K562 (cell line): Measurements from ENCODE around the gene ORC3. TPM values are rescaled to one million over a fixed set of nuclear protein-coding genes. Genes with fewer than 3 reads are reported as not detected.

ENCODE experiments used
- BRF1 ChIP-seq: IDR thresholded peaks from 3 replicates; pipeline ENCODE4 v1.6.1; 2011; ENCODE audit warnings: borderline replicate concordance, mild to moderate bottlenecking; ENCODE audit not compliant: insufficient read length; ENCODE audit errors: extremely low read depth
- CEBPG ChIP-seq, 3 experiments: fragments of 200-800 bp in 1 of 3; sonication (Bioruptor generic) in 1 of 3; sonication (generic) in 1 of 3; formaldehyde crosslinking in 1 of 3; IDR thresholded peaks in 2 of 3; conservative IDR thresholded peaks in 1 of 3; 2 replicates each; pipeline versions ENCODE4 v1.6.1 to v1.8.0; 2016 to 2022; ENCODE audit warnings: missing compliant biosample characterization in 2 of 3, missing genetic modification characterization in 2 of 3, mild to moderate bottlenecking in 1 of 3, missing genetic modification reagents in 1 of 3
- ETV5 ChIP-seq: sonication (generic); formaldehyde crosslinking; IDR thresholded peaks from 2 replicates; pipeline ENCODE4 v1.4.0; 2020; ENCODE audit warnings: low read depth, mild to moderate bottlenecking, missing genetic modification reagents
- FOXJ3 ChIP-seq: sonication (generic); formaldehyde crosslinking; IDR thresholded peaks from 2 replicates; pipeline ENCODE4 v1.4.0; 2020; ENCODE audit warnings: mild to moderate bottlenecking, missing genetic modification reagents
- JUND ChIP-seq, 2 experiments: IDR thresholded peaks; 2 replicates in 1 of 2; 3 replicates in 1 of 2; pipeline ENCODE4 v1.6.1; 2011; ENCODE audit warnings: borderline replicate concordance in 2 of 2, low read depth in 2 of 2, low read length in 2 of 2, improper control_type of control experiment in 1 of 2, missing biosample characterization in 1 of 2, missing genetic modification characterization in 1 of 2, missing genetic modification reagents in 1 of 2
- KDM2B ChIP-seq: fragments of 250-450 bp; sonication (Bioruptor Pico); IDR thresholded peaks from 2 replicates; pipeline ENCODE4 v1.8.0; 2021; ENCODE audit warnings: mild to moderate bottlenecking, moderate library complexity
- NFE2 ChIP-seq: IDR thresholded peaks from 2 replicates; pipeline ENCODE4 v1.6.1; 2014; ENCODE audit warnings: antibody characterized with exemption, low read depth
- NONO ChIP-seq, 2 experiments: fragments of 200-400 bp in 1 of 2; fragments of 450-650 bp in 1 of 2; formaldehyde crosslinking in 1 of 2; IDR thresholded peaks; 2 replicates each; pipeline ENCODE4 v1.6.1; 2017; ENCODE audit warnings: low read depth in 2 of 2, mild to moderate bottlenecking in 2 of 2, moderate library complexity in 2 of 2, low read length in 1 of 2
- POU5F1 ChIP-seq: fragments of 150-350 bp; IDR thresholded peaks from 2 replicates; pipeline ENCODE4 v1.6.1; 2014; ENCODE audit warnings: borderline replicate concordance, low read length, low read depth, mild to moderate bottlenecking; ENCODE audit not compliant: partially characterized antibody
- TAF1 ChIP-seq: IDR thresholded peaks from 2 replicates; pipeline ENCODE4 v1.6.1; 2011; ENCODE audit warnings: mild to moderate bottlenecking, low read length, moderate library complexity; ENCODE audit not compliant: insufficient read depth, control insufficient read depth, severe bottlenecking; ENCODE audit errors: extremely low read depth
- TEAD4 ChIP-seq, 2 experiments: sonication (generic) in 1 of 2; formaldehyde crosslinking in 1 of 2; IDR thresholded peaks; 2 replicates each; pipeline versions ENCODE4 v1.6.1 to v1.8.0; 2012 to 2022; ENCODE audit warnings: borderline replicate concordance in 1 of 2, inconsistent platforms in 1 of 2, low read length in 1 of 2, mild to moderate bottlenecking in 1 of 2, missing genetic modification reagents in 1 of 2
- ZNF583 ChIP-seq: fragments of 250-450 bp; sonication (Bioruptor Pico); IDR thresholded peaks from 2 replicates; pipeline ENCODE4 v1.4.0; 2020
- ZSCAN29 ChIP-seq: fragments of 450-650 bp; IDR thresholded peaks from 2 replicates; pipeline ENCODE4 v1.6.1; 2017
- polyA plus RNA-seq, 8 experiments: library from polyadenylated mRNA; depleted of rRNA in 4 of 8; stranded (reverse) in 5 of 8; unstranded in 3 of 8; fragments of >200 nt; fragmentation: Nextera tagmentation in 2 of 8; fragmentation: Illumina TruSeq in 1 of 8; extraction: Ambion mirVana in 2 of 8; extraction: Trizol in 1 of 8; gene quantifications; 2 replicates each; pipeline versions ENCODE4 v1.2.1 to v1.2.3, GENCODE V29; 2011 to 2014; ENCODE audit warnings: inconsistent platforms in 1 of 8, missing spikeins in 1 of 8
- total RNA-seq, 7 experiments: library from RNA; depleted of rRNA in 6 of 7; stranded (reverse); fragments of >200 nt in 6 of 7; fragmentation: Illumina TruSeq in 2 of 7; extraction: Trizol in 2 of 7; gene quantifications; 2 replicates each; pipeline versions ENCODE4 v1.2.1 to v1.2.3, GENCODE V29; 2011 to 2021; ENCODE audit warnings: low replicate concordance in 1 of 7
- TF ChIP-seq, protein P1 (sequence below): fragments of 250-450 bp; sonication (Bioruptor Pico); IDR thresholded peaks from 2 replicates; pipeline ENCODE4 v1.8.0; 2021; ENCODE audit warnings: borderline replicate concordance, mild to moderate bottlenecking, moderate library complexity; ENCODE audit not compliant: poor library complexity, severe bottlenecking
- TF ChIP-seq, protein P2 (sequence below): IDR thresholded peaks from 2 replicates; pipeline ENCODE4 v1.6.1; 2014; ENCODE audit warnings: antibody characterized with exemption
- TF ChIP-seq, protein P3 (sequence below): fragments of 450-650 bp; conservative IDR thresholded peaks from 2 replicates; pipeline ENCODE4 v1.6.1; 2016; ENCODE audit warnings: missing genetic modification characterization, low read depth, mild to moderate bottlenecking, missing compliant biosample characterization, moderate library complexity
- TF ChIP-seq, protein P4 (sequence below): sonication (generic); formaldehyde crosslinking; IDR thresholded peaks from 2 replicates; pipeline ENCODE4 v1.8.0; 2022; ENCODE audit warnings: missing genetic modification reagents, mild to moderate bottlenecking, moderate library complexity, borderline replicate concordance
- TF ChIP-seq, protein P5 (sequence below): fragments of 450-650 bp; formaldehyde crosslinking; IDR thresholded peaks from 2 replicates; pipeline ENCODE4 v1.4.0; 2020; ENCODE audit warnings: mild to moderate bottlenecking, moderate library complexity

Gene ORC3
- total and polyA plus RNA-seq, 9 of the 15 experiments (the other 6 are each of a cell fraction or from before 2014, with no cell fraction given), result 28.8 to 159 (median 74.8) TPM

DNA sequence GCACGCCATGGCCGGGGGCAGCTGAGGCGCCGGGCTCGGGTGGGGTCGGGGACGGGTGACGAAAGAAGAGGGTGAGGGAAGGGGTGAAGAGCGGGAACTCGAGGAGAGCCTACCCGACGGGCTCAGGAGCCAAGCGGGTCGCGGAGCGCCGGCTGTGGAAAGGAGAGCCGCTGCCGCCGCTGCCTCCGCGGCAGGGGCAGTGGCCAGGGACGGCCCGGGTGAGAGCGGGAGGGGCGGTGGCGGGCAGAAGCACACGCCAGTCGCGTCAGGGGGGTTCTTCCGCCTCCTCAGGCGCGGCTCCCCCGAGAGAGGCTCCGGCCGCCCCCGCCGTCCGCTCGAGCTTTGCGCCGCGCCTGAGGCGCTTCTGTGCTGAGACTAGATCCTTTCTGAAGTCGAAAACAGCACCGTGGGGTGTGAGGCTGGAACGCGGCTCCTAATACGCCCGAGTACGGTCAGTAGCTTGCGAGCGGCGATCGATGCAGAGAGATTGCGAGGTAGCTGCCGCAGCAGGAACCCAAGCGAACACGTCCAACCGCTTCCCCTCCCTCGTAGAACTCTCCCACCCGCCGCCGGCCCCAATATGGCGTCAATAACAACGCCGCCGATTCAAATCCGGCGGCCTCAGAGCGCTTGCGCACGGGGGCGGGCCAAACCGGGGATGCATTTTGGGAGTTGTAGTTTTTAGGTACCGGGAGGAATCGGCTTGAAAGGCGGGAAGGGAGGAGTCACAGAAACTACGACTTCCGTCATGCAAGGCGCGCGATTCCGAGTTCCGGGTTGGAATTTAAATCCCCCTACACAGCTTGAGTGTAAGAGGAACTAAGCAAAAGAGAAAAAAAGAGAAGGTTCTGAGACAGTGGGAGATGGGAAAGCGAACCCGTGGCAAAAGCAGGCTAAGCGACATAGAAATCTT lies 112.0 kb downstream of the ORC3 start, which contains the start of gene AKIRIN2 (continued):
- TF ChIP-seq, protein P1, sequence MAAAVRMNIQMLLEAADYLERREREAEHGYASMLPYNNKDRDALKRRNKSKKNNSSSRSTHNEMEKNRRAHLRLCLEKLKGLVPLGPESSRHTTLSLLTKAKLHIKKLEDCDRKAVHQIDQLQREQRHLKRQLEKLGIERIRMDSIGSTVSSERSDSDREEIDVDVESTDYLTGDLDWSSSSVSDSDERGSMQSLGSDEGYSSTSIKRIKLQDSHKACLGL, result no peak
- TF ChIP-seq TAF1 (peak; percentile 97), NONO (IDR thresholded peaks at IDR 0.05; ENCODE audit: low read depth in 2 of 2, low read length in 1 of 2) (no peak; a peak in 1 of 4 replicates), POU5F1 (peak; percentile 70), FOXJ3 (no peak), TEAD4 (IDR thresholded peaks at IDR 0.05; ENCODE audit: low read length) (peak; percentile 52), TEAD4 (CRISPR knock-in tag; IDR thresholded peaks at IDR 0.05; ENCODE audit: borderline replicate concordance) (no peak), ZNF583 (no peak), CEBPG (CRISPR knock-in tag; IDR thresholded peaks at IDR 0.05) (no peak), CEBPG (tag; conservative IDR thresholded peaks at IDR 0.05 in 1 of 2, IDR thresholded peaks at IDR 0.05 in 1 of 2) (no peak), NFE2 (no peak), KDM2B (CRISPR knock-in tag) (peak; percentile 70; the same call in 1 of the 2 replicates), ZSCAN29 (0 out of 2 replicates have a peak, but pooled peaks have one; percentile 45), BRF1 (no peak), ETV5 (peak; percentile 17; the same call in 1 of the 2 replicates), JUND (IDR thresholded peaks at IDR 0.05; ENCODE audit: borderline replicate concordance, low read depth, low read length) (0 out of 2 replicates have a peak, but pooled peaks have one; percentile 54), JUND (tag; IDR thresholded peaks at IDR 0.05; ENCODE audit: borderline replicate concordance, low read depth, low read length) (no peak)
- TF ChIP-seq, protein P2, sequence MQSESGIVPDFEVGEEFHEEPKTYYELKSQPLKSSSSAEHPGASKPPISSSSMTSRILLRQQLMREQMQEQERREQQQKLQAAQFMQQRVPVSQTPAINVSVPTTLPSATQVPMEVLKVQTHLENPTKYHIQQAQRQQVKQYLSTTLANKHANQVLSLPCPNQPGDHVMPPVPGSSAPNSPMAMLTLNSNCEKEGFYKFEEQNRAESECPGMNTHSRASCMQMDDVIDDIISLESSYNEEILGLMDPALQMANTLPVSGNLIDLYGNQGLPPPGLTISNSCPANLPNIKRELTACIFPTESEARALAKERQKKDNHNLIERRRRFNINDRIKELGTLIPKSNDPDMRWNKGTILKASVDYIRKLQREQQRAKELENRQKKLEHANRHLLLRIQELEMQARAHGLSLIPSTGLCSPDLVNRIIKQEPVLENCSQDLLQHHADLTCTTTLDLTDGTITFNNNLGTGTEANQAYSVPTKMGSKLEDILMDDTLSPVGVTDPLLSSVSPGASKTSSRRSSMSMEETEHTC, result no peak
- TF ChIP-seq, protein P3, sequence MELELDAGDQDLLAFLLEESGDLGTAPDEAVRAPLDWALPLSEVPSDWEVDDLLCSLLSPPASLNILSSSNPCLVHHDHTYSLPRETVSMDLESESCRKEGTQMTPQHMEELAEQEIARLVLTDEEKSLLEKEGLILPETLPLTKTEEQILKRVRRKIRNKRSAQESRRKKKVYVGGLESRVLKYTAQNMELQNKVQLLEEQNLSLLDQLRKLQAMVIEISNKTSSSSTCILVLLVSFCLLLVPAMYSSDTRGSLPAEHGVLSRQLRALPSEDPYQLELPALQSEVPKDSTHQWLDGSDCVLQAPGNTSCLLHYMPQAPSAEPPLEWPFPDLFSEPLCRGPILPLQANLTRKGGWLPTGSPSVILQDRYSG (tag), result no peak
- TF ChIP-seq, protein P4, sequence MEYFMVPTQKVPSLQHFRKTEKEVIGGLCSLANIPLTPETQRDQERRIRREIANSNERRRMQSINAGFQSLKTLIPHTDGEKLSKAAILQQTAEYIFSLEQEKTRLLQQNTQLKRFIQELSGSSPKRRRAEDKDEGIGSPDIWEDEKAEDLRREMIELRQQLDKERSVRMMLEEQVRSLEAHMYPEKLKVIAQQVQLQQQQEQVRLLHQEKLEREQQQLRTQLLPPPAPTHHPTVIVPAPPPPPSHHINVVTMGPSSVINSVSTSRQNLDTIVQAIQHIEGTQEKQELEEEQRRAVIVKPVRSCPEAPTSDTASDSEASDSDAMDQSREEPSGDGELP (CRISPR knock-in tag), result peak; percentile 55; the same call in 1 of the 2 replicates
- TF ChIP-seq, protein P5, sequence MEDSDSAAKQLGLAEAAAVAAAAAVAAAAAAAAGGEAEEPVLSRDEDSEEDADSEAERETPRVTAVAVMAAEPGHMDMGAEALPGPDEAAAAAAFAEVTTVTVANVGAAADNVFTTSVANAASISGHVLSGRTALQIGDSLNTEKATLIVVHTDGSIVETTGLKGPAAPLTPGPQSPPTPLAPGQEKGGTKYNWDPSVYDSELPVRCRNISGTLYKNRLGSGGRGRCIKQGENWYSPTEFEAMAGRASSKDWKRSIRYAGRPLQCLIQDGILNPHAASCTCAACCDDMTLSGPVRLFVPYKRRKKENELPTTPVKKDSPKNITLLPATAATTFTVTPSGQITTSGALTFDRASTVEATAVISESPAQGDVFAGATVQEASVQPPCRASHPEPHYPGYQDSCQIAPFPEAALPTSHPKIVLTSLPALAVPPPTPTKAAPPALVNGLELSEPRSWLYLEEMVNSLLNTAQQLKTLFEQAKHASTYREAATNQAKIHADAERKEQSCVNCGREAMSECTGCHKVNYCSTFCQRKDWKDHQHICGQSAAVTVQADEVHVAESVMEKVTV (CRISPR knock-in tag), result no peak
